ENCODE results near the gene ERICH4. TPM values are rescaled to one million over a fixed set of nuclear protein-coding genes. Genes with fewer than 3 reads are reported as not detected.
A peak's percentile ranks its signal among the peaks of the same experiment; 100 is the strongest.

Gene ERICH4
- total and polyA plus RNA-seq, 11 donors = 0.10 to 0.30 TPM; not detected in 9

- 63 to 70% (median 67%) methylated on average over 21 to 23 of the region's 23 CpGs for WGBS, 4 donors
- intact Hi-C loops (cut with DNase I) = loop anchor here in 1 of 10 donors (2.0 kb wide), 1 partner anchor 16 kb away; the partner anchor contains the start of gene B3GNT8
- H3K27me3 ChIP-seq = no peaks in the 10 kb centered on the region
- peaks cover 0 to 45% (median 28%) of the 10 kb centered on the region in 9 donors for H3K36me3 ChIP-seq
- peak overlapping the region in 11 of 12 donors; percentile 55 to 88 (median 79) for H3K27ac ChIP-seq
- no peaks in the 10 kb centered on the region for H3K9me3 ChIP-seq
- DNase-seq (no peak), ATAC-seq (no peak)
- H3K4me3 ChIP-seq = no peak overlapping the region
- TF ChIP-seq POLR2A (IDR thresholded peaks at IDR 0.05) (no peak), CTCF (IDR thresholded peaks at IDR 0.05) (no peak)
- H3K4me1 ChIP-seq = peaks cover 0 to 74% (median 62%) of the 10 kb centered on the region in 12 donors
Measured at GRCh38 chr19:41410336-41411054, 32.5 kb upstream of the ERICH4 start.

- DNase-seq (no peak), ATAC-seq (peak in 2 of 4 donors; percentile 5)
- Histone ChIP-seq H3K9me3 (no peaks in the 10 kb centered on the region), H3K27ac (peak overlapping the region; percentile 6 to 88 (median 78)), H3K4me1 (peaks cover 0 to 70% (median 56%) of the 10 kb centered on the region in 12 donors), H3K4me3 (no peak overlapping the region), H3K36me3 (peaks cover 0 to 48% (median 34%) of the 10 kb centered on the region in 9 donors), H3K27me3 (no peaks in the 10 kb centered on the region)
- TF ChIP-seq CTCF (IDR thresholded peaks at IDR 0.05) = no peak
- no peak for TF ChIP-seq POLR2A (IDR thresholded peaks at IDR 0.05)
- 44 to 49% (median 47%) methylated on average over 9 of the region's 9 CpGs for WGBS, 4 donors
- intact Hi-C loops (cut with DNase I) = loop anchor here in 1 of 10 donors (2.0 kb wide), 1 partner anchor 15 kb away; the partner anchor contains the start of gene B3GNT8
Measured at GRCh38 chr19:41411100-41411967, 31.6 kb upstream of the ERICH4 start.

GRCh38 chr19:41411968-41412265 lies 31.0 kb upstream of the ERICH4 start:
- 31 to 48% (median 44%) methylated on average over 11 of the region's 11 CpGs for WGBS, 4 donors
- Histone ChIP-seq H3K4me1 (peaks cover 0 to 67% (median 50%) of the 10 kb centered on the region in 12 donors), H3K27ac (peak overlapping the region; percentile 6 to 88 (median 78)), H3K4me3 (no peak overlapping the region), H3K27me3 (no peaks in the 10 kb centered on the region), H3K9me3 (no peaks in the 10 kb centered on the region), H3K36me3 (peaks cover 0 to 54% (median 40%) of the 10 kb centered on the region in 9 donors)
- ATAC-seq (peak; percentile 82 to 87 (median 85)), DNase-seq (peak; percentile 72 to 89 (median 80))
- no peak for TF ChIP-seq POLR2A (IDR thresholded peaks at IDR 0.05)
- no peak for TF ChIP-seq CTCF (IDR thresholded peaks at IDR 0.05)
- intact Hi-C loops (cut with DNase I) = loop anchor here in 1 of 10 donors (2.0 kb wide), 1 partner anchor 15 kb away; the partner anchor contains the start of gene B3GNT8

- whole genome bisulfite sequencing, 4 donors = 95 to 97% (median 97%) methylated on average over 5 of the region's 5 CpGs
- Histone ChIP-seq H3K4me3 (no peak overlapping the region), H3K27me3 (no peaks in the 10 kb centered on the region), H3K36me3 (peaks cover 0 to 64% (median 49%) of the 10 kb centered on the region in 9 donors), H3K27ac (peak overlapping the region in 4 of 12 donors; percentile 6 to 85 (median 78)), H3K9me3 (no peaks in the 10 kb centered on the region), H3K4me1 (peaks cover 0 to 57% (median 40%) of the 10 kb centered on the region in 12 donors)
- no peak for TF ChIP-seq CTCF (IDR thresholded peaks at IDR 0.05)
- TF ChIP-seq POLR2A (IDR thresholded peaks at IDR 0.05) = no peak
- DNase-seq (no peak), ATAC-seq (no peak)
- intact Hi-C loops (cut with DNase I) = no loop called here
Measured at GRCh38 chr19:41412953-41413352, 30.0 kb upstream of the ERICH4 start.

All from heart left ventricle (tissue), 16 donors.